ENCODE measurements around the gene XXYLT1.

DNA sequence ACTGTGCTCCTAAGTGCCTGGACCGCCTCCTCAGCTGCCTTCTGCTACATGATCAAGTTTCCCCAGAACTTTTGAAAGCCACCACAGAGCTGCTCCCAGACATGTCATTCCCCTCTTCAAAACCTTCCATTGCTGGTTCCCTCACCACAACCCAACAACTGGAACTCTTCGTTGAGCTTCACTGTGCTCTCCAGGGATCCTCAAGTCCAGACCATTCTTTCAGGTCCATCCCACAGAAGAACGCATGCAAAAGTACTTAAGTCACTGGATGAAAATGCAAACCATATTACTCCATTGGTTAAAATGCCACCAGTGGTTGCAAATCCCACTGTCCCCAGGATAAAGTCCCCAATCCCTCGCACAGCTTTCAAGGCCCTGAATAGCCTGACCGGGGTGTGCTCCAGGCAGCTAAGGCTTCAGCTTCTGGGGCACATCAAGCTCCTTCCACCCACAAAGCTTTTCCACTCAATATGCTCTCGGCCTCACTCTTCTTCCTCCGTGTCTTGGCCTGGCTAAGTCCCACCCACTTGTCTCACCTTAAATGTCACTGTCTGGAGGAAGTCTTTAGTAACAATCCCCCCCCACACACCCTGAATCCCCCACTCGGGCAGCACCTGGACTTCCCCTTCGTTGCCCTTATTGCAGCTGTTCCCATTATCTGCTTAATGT is 84.8 kb downstream of the XXYLT1 start:
- TF ChIP-seq, protein P1, sequence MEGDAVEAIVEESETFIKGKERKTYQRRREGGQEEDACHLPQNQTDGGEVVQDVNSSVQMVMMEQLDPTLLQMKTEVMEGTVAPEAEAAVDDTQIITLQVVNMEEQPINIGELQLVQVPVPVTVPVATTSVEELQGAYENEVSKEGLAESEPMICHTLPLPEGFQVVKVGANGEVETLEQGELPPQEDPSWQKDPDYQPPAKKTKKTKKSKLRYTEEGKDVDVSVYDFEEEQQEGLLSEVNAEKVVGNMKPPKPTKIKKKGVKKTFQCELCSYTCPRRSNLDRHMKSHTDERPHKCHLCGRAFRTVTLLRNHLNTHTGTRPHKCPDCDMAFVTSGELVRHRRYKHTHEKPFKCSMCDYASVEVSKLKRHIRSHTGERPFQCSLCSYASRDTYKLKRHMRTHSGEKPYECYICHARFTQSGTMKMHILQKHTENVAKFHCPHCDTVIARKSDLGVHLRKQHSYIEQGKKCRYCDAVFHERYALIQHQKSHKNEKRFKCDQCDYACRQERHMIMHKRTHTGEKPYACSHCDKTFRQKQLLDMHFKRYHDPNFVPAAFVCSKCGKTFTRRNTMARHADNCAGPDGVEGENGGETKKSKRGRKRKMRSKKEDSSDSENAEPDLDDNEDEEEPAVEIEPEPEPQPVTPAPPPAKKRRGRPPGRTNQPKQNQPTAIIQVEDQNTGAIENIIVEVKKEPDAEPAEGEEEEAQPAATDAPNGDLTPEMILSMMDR (IDR thresholded peaks at IDR 0.05; ENCODE audit: insufficient read depth, low read length, poor library complexity, severe bottlenecking): no peak
- TF ChIP-seq EZH2phosphoT487 (conservative IDR thresholded peaks at IDR 0.05; ENCODE audit: low read length): no peak

Measured in SU-DHL-6 (cell line).